C1 segment of cervical spinal cord (tissue), 14 donors: ENCODE data around the gene CYP27B1.

Experiments
- DNase-seq, 14 donors: peaks; one replicate each; lab custom pipeline; 2025; lab: John Stamatoyannopoulos, UW

The CYP27B1 gene

GRCh38 chr12:57736741-57737466 is 30.0 kb downstream of the CYP27B1 start:
- peak in 1 of 14 donors; percentile 57 for DNase-seq

- DNase-seq = peak in 6 of 14 donors; percentile 13 to 94 (median 25)
Measured at GRCh38 chr12:57735952-57736740, 30.7 kb downstream of the CYP27B1 start.

GRCh38 chr12:57735198-57735855 is 31.6 kb downstream of the CYP27B1 start:
- peak in 1 of 14 donors; percentile 61 for DNase-seq

- no peak for DNase-seq
Measured at GRCh38 chr12:57734591-57734990, 32.3 kb downstream of the CYP27B1 start.

GRCh38 chr12:57733928-57734327 is 33.0 kb downstream of the CYP27B1 start:
- DNase-seq = no peak

- DNase-seq = no peak
Measured at GRCh38 chr12:57732726-57733593, 33.9 kb downstream of the CYP27B1 start.

GRCh38 chr12:57732270-57732669 is 34.6 kb downstream of the CYP27B1 start:
- no peak for DNase-seq

GRCh38 chr12:57731411-57732080 is 35.3 kb downstream of the CYP27B1 start:
- no peak for DNase-seq

- DNase-seq = no peak
Measured at GRCh38 chr12:57730336-57731067, 36.4 kb downstream of the CYP27B1 start.

GRCh38 chr12:57729321-57729844 is 37.5 kb downstream of the CYP27B1 start:
- no peak for DNase-seq

- no peak for DNase-seq
Measured at GRCh38 chr12:57727758-57728395, 39.0 kb downstream of the CYP27B1 start.

- DNase-seq = peak in 1 of 14 donors; percentile 43
Measured at GRCh38 chr12:57726884-57727757, 39.8 kb downstream of the CYP27B1 start.

- peak in 9 of 14 donors; percentile 6 to 56 (median 32) for DNase-seq
Measured at GRCh38 chr12:57726151-57726883, 40.6 kb downstream of the CYP27B1 start.

GRCh38 chr12:57725851-57726150 is 41.1 kb downstream of the CYP27B1 start:
- DNase-seq = no peak

GRCh38 chr12:57724936-57725740 is 41.7 kb downstream of the CYP27B1 start:
- no peak for DNase-seq

GRCh38 chr12:57724003-57724935 is 42.6 kb downstream of the CYP27B1 start:
- no peak for DNase-seq
